DOHH2 (cell line): ENCODE results near the gene IL6R.

Source experiments
- EZH2phosphoT487 ChIP-seq: fragments of 200-600 bp; sonication (generic); IDR thresholded peaks from 2 replicates; pipeline ENCODE4 v1.6.1; 2017; ENCODE audit warnings: borderline replicate concordance, mild to moderate bottlenecking, antibody characterized with exemption, low read length, moderate library complexity, mixed read lengths
- TF ChIP-seq, protein P1 (sequence below): fragments of 200-600 bp; sonication (generic); IDR thresholded peaks from one replicate; pipeline ENCODE4 v1.5.1; 2014; ENCODE audit warnings: antibody characterized with exemption, mild to moderate bottlenecking, low read depth, low read length; ENCODE audit not compliant: poor library complexity, severe bottlenecking

DNA sequence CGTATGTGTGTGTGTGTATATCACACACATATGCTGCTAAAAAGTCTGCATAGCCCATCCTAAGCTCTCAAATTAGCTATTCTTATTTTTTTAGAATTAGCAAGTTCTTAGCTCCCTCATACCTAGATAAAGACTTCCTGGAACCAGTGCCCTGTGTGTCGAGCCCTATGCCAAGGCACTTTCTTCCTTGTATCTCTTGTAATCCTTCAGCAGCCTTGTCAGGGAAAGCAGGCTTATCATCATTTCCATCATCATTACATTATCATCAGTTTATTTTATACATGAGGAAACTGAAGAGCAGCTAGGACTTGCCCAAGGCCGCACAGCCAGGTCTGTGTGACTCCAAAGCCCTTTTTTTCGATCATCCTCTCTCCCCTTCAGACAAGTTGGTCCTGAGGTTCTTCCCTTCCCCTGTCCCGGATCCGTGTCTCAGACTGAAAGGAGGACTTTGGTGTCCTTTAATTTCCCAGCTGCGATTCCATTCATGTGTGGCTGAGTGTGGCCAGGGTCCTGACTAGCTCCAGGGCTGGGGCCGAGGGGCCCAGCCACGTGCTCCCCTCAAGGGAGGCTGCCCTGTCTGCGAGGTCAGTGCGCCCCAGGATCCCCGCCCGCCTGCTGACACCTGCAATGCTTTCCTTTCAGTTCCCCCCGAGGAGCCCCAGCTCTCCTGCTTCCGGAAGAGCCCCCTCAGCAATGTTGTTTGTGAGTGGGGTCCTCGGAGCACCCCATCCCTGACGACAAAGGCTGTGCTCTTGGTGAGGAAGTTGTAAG lies 24.9 kb downstream of the IL6R start:
- TF ChIP-seq, protein P1, sequence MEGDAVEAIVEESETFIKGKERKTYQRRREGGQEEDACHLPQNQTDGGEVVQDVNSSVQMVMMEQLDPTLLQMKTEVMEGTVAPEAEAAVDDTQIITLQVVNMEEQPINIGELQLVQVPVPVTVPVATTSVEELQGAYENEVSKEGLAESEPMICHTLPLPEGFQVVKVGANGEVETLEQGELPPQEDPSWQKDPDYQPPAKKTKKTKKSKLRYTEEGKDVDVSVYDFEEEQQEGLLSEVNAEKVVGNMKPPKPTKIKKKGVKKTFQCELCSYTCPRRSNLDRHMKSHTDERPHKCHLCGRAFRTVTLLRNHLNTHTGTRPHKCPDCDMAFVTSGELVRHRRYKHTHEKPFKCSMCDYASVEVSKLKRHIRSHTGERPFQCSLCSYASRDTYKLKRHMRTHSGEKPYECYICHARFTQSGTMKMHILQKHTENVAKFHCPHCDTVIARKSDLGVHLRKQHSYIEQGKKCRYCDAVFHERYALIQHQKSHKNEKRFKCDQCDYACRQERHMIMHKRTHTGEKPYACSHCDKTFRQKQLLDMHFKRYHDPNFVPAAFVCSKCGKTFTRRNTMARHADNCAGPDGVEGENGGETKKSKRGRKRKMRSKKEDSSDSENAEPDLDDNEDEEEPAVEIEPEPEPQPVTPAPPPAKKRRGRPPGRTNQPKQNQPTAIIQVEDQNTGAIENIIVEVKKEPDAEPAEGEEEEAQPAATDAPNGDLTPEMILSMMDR, result no peak
- no peak for TF ChIP-seq EZH2phosphoT487
